HL-60 (cell line): ENCODE data around the gene FIGNL2.

ENCODE experiments used
- DNase-seq, 2 experiments: peaks; one replicate each; pipeline ENCODE4 v3.0.0-alpha.2; 2010 to 2020; ENCODE audit warnings: low read depth in 1 of 2, low spot score in 1 of 2
- H3K27ac ChIP-seq: fragments of 250-450 bp; sonication (Bioruptor Pico); replicated peaks from 2 replicates; pipeline ENCODE4 v1.5.1; 2020; ENCODE audit warnings: mild to moderate bottlenecking, moderate library complexity
- H3K27me3 ChIP-seq: fragments of 250-450 bp; sonication (Bioruptor Pico); 2 replicates; pipeline ENCODE4 v1.5.1; 2021; ENCODE audit warnings: mild to moderate bottlenecking, moderate library complexity; ENCODE audit not compliant: insufficient read depth, poor library complexity, severe bottlenecking
- H3K4me3 ChIP-seq: replicated peaks from 2 replicates; pipeline ENCODE4 v1.5.1; 2011; ENCODE audit warnings: mild to moderate bottlenecking, control low read depth, low read length; ENCODE audit not compliant: insufficient read depth
- CTCF ChIP-seq: IDR thresholded peaks from one replicate; pipeline ENCODE4 v1.5.1; 2011; ENCODE audit warnings: low read length, control low read depth, inconsistent platforms; ENCODE audit not compliant: insufficient read depth
- GABPA ChIP-seq: IDR thresholded peaks from 2 replicates; pipeline ENCODE4 v1.6.1; 2012; ENCODE audit warnings: low read depth
- POLR2AphosphoS5 ChIP-seq: IDR thresholded peaks from 2 replicates; pipeline ENCODE4 v1.6.1; 2012; ENCODE audit warnings: low read depth
- REST ChIP-seq: IDR thresholded peaks from 2 replicates; pipeline ENCODE4 v1.6.1; 2012; ENCODE audit warnings: low read depth; ENCODE audit not compliant: insufficient replicate concordance
- SPI1 ChIP-seq: IDR thresholded peaks from 2 replicates; pipeline ENCODE4 v1.6.1; 2012; ENCODE audit warnings: low read depth, mild to moderate bottlenecking, borderline replicate concordance

FIGNL2 gene

GRCh38 chr12:51860986-51861385, 12.5 kb upstream of the FIGNL2 start:
- H3K27ac ChIP-seq: no peak overlapping the region
- TF ChIP-seq GABPA: no peak
- TF ChIP-seq CTCF: no peak
- no peak for TF ChIP-seq REST
- no peak for TF ChIP-seq POLR2AphosphoS5
- no peak for TF ChIP-seq SPI1
- H3K4me3 ChIP-seq: no peak overlapping the region
- H3K27me3 ChIP-seq: peaks cover 12% of the 10 kb centered on the region
- no peak for DNase-seq

- Histone ChIP-seq H3K27ac (no peak overlapping the region), H3K4me3 (no peak overlapping the region), H3K27me3 (peaks cover 4% of the 10 kb centered on the region)
- TF ChIP-seq GABPA (no peak), POLR2AphosphoS5 (no peak), REST (no peak), CTCF (no peak), SPI1 (no peak)
- DNase-seq: no peak
Observed at GRCh38 chr12:51855586-51856428, 7.3 kb upstream of the FIGNL2 start.

GRCh38 chr12:51852404-51853137, 4.1 kb upstream of the FIGNL2 start:
- Histone ChIP-seq H3K27ac (no peak overlapping the region), H3K27me3 (peaks cover 14% of the 10 kb centered on the region), H3K4me3 (no peak overlapping the region)
- DNase-seq: no peak
- TF ChIP-seq CTCF: no peak
- TF ChIP-seq POLR2AphosphoS5: no peak
- TF ChIP-seq SPI1: no peak
- TF ChIP-seq REST: no peak
- no peak for TF ChIP-seq GABPA
